SK-N-SH (cell line): ENCODE results near the gene DLK2. TPM values are rescaled to one million over a fixed set of nuclear protein-coding genes. Genes with fewer than 3 reads are reported as not detected.
A peak's percentile ranks its signal among the peaks of the same experiment; 100 is the strongest.

Experiments used
- CTCF ChIA-PET: fragments of 300-600, 350-600 bp; formaldehyde crosslinking; extraction: SDS; loops from one replicate; lab custom pipeline; 2021; lab: Yijun Ruan, JAX
- POLR2A ChIA-PET: fragments of 350-600 bp; sonication (Branson Sonifier 250); formaldehyde crosslinking; extraction: SDS; loops from one replicate; lab custom pipeline; 2020; ENCODE audit warnings: antibody characterized with exemption, inconsistent platforms; lab: Yijun Ruan, JAX
- DNase-seq: peaks from one replicate; pipeline ENCODE4 v3.0.0; 2012
- H2AFZ ChIP-seq: fragments of 200-600 bp; sonication (generic); 2 replicates; pipeline ENCODE4 v1.8.1; 2016; ENCODE audit warnings: antibody characterized with exemption, mild to moderate bottlenecking, low read depth
- H3F3A ChIP-seq: fragments of 200-600 bp; sonication (generic); replicated peaks from 2 replicates; pipeline ENCODE3; 2016; ENCODE audit warnings: antibody characterized with exemption, mild to moderate bottlenecking; ENCODE audit not compliant: insufficient read depth
- H3K27ac ChIP-seq, 2 experiments: fragments of 200-500 bp in 1 of 2; fragments of 200-600 bp in 1 of 2; sonication (Bioruptor generic) in 1 of 2; sonication (generic), shearing (Covaris generic) in 1 of 2; 2 replicates each; pipeline versions ENCODE4 v1.5.1 to v1.6.1; 2014 to 2016; ENCODE audit warnings: low read depth in 2 of 2, inconsistent platforms in 1 of 2, low read length in 1 of 2, mild to moderate bottlenecking in 1 of 2, mixed read lengths in 1 of 2
- H3K27me3 ChIP-seq: fragments of 200-600 bp; sonication (generic), shearing (Covaris generic); 2 replicates; pipeline ENCODE4 v1.6.1; 2016; ENCODE audit warnings: mixed run types; ENCODE audit not compliant: insufficient read depth
- H3K36me3 ChIP-seq, 2 experiments: fragments of 200-500 bp in 1 of 2; fragments of 200-600 bp in 1 of 2; sonication (Bioruptor generic) in 1 of 2; sonication (generic) in 1 of 2; replicated peaks in 1 of 2; 2 replicates each; pipeline versions ENCODE3 to v1.5.1; 2014 to 2016; ENCODE audit warnings: low read length in 1 of 2, mild to moderate bottlenecking in 1 of 2; ENCODE audit not compliant: insufficient read depth in 2 of 2, control insufficient read depth in 1 of 2
- H3K4me1 ChIP-seq, 2 experiments: fragments of 200-500 bp in 1 of 2; fragments of 200-600 bp in 1 of 2; sonication (Bioruptor generic) in 1 of 2; sonication (generic), shearing (Covaris generic) in 1 of 2; 2 replicates each; pipeline versions ENCODE4 v1.5.1 to v1.6.1; 2014 to 2016; ENCODE audit warnings: low read depth in 1 of 2, low read length in 1 of 2, mixed run types in 1 of 2; ENCODE audit not compliant: insufficient read depth in 2 of 2, control insufficient read depth in 1 of 2
- H3K4me2 ChIP-seq: fragments of 200-600 bp; sonication (generic), shearing (Covaris generic); 2 replicates; pipeline ENCODE4 v1.6.1; 2017; ENCODE audit warnings: mixed run types
- H3K4me3 ChIP-seq, 2 experiments: fragments of 200-500 bp in 1 of 2; fragments of 200-600 bp in 1 of 2; sonication (Bioruptor generic) in 1 of 2; sonication (generic), shearing (Covaris generic) in 1 of 2; 2 replicates each; pipeline versions ENCODE4 v1.5.1 to v1.8.1; 2014 to 2016; ENCODE audit warnings: low read depth in 2 of 2, inconsistent platforms in 1 of 2, low read length in 1 of 2, mild to moderate bottlenecking in 1 of 2, mixed read lengths in 1 of 2, moderate library complexity in 1 of 2
- H3K79me2 ChIP-seq: fragments of 200-600 bp; sonication (generic); 2 replicates; pipeline ENCODE4 v1.8.1; 2017; ENCODE audit warnings: mild to moderate bottlenecking; ENCODE audit not compliant: insufficient read depth
- H3K9ac ChIP-seq: fragments of 200-600 bp; sonication (generic); 2 replicates; pipeline ENCODE4 v1.6.1; 2017; ENCODE audit warnings: mixed run types
- H3K9me2 ChIP-seq: fragments of 200-600 bp; sonication (generic); 2 replicates; pipeline ENCODE4 v1.6.1; 2017; ENCODE audit warnings: mixed run types
- H3K9me3 ChIP-seq: fragments of 200-600 bp; sonication (generic); 2 replicates; pipeline ENCODE4 v1.6.1; 2017; ENCODE audit warnings: mixed run types, mild to moderate bottlenecking, moderate library complexity
- H4K20me1 ChIP-seq: fragments of 200-600 bp; sonication (generic); 2 replicates; pipeline ENCODE4 v1.6.1; 2017; ENCODE audit warnings: mild to moderate bottlenecking, mixed run types; ENCODE audit not compliant: insufficient read depth
- CHD2 ChIP-seq: fragments of 150-350 bp; IDR thresholded peaks from 2 replicates; pipeline ENCODE4 v1.6.1; 2018; ENCODE audit warnings: low read length; ENCODE audit not compliant: partially characterized antibody
- ELF1 ChIP-seq: IDR thresholded peaks from 2 replicates; pipeline ENCODE4 v1.4.0; 2012
- EZH2phosphoT487 ChIP-seq: fragments of 200-600 bp; sonication (generic); IDR thresholded peaks from 2 replicates; pipeline ENCODE4 v1.6.1; 2017; ENCODE audit warnings: low read depth, mixed run types, mild to moderate bottlenecking, antibody characterized with exemption, moderate library complexity, borderline replicate concordance
- FOSL2 ChIP-seq: IDR thresholded peaks from 2 replicates; pipeline ENCODE4 v1.4.0; 2012; ENCODE audit warnings: low read depth, mild to moderate bottlenecking, moderate library complexity, borderline replicate concordance
- GABPA ChIP-seq: IDR thresholded peaks from 2 replicates; pipeline ENCODE4 v1.4.0; 2012; ENCODE audit warnings: low read depth, mild to moderate bottlenecking
- JUND ChIP-seq: IDR thresholded peaks from 2 replicates; pipeline ENCODE4 v1.4.0; 2012
- MEF2A ChIP-seq: IDR thresholded peaks from 2 replicates; pipeline ENCODE4 v1.4.0; 2012; ENCODE audit warnings: low read depth, borderline replicate concordance
- MXI1 ChIP-seq: IDR thresholded peaks from 2 replicates; pipeline ENCODE4 v1.6.1; 2012; ENCODE audit warnings: mild to moderate bottlenecking, low read depth, low read length, improper control_type of control experiment
- POLR2AphosphoS5 ChIP-seq: IDR thresholded peaks from 2 replicates; pipeline ENCODE4 v1.6.1; 2012; ENCODE audit warnings: low read depth, low read length
- RCOR1 ChIP-seq: fragments of 150-350 bp; IDR thresholded peaks from 2 replicates; pipeline ENCODE4 v1.6.1; 2017; ENCODE audit warnings: antibody characterized with exemption, low read length
- RFX5 ChIP-seq: IDR thresholded peaks from 2 replicates; pipeline ENCODE4 v1.6.1; 2012; ENCODE audit warnings: mild to moderate bottlenecking, improper control_type of control experiment, low read length
- SMC3 ChIP-seq: IDR thresholded peaks from 2 replicates; pipeline ENCODE4 v1.6.1; 2012; ENCODE audit warnings: low read depth, low read length, improper control_type of control experiment
- TEAD4 ChIP-seq: IDR thresholded peaks from 2 replicates; pipeline ENCODE4 v1.4.0; 2012; ENCODE audit warnings: mild to moderate bottlenecking, borderline replicate concordance; ENCODE audit not compliant: insufficient read depth
- YY1 ChIP-seq: IDR thresholded peaks from 2 replicates; pipeline ENCODE4 v1.4.0; 2012; ENCODE audit warnings: low read depth, mild to moderate bottlenecking
- WGBS: methylation state at CpG from one replicate; pipeline ENCODE4 v1.1.6; 2017; ENCODE audit warnings: low lambda C conversion rate; 5-methylcytosine and 5-hydroxymethylcytosine counted together
- polyA plus RNA-seq, 3 experiments: library from polyadenylated mRNA; depleted of rRNA; stranded (reverse); fragments of >200 nt; gene quantifications; 2 replicates each; pipeline ENCODE4 v1.2.3, GENCODE V29; 2012
- TF ChIP-seq, protein P1 (sequence below): IDR thresholded peaks from 2 replicates; pipeline ENCODE4; 2012
- TF ChIP-seq, protein P2 (sequence below): IDR thresholded peaks from 2 replicates; pipeline ENCODE4 v1.4.0; 2012; ENCODE audit warnings: low read depth, borderline replicate concordance
- TF ChIP-seq, protein P3 (sequence below): IDR thresholded peaks from 2 replicates; pipeline ENCODE4 v1.6.1; 2012; ENCODE audit warnings: mild to moderate bottlenecking, low read depth, low read length, moderate library complexity

The DLK2 gene
- polyA plus RNA-seq, 1 of the 3 experiments (the other 2 are of a cell fraction), result 3.9 TPM

DNA sequence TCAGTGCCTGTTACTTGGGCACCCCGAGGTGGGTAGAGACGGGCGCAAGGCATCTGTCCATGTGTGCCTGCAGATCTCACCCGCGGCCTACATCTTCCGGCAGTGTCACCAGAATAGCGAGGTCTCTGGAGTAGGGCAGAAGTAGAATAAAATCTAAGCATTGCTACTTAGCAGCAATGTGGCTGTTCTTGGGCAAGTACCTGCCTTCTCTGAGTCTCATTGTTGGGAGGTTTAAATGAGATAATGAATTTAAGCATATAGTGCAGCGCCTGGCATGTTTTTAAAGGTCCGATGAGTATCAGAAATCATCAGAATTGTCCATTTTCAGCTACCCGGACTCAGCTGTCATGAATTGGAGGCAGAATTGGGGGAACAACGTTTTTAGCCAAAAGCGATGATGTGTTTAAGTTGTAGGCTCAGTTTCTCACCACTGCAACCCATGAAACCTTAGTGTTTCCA, 27.2 kb downstream of the DLK2 start:
- Histone ChIP-seq H3K27ac (peak overlapping the region; percentile 84 to 94; a peak in 3 of 4 replicates), H3K27me3 (no peaks in the 10 kb centered on the region), H3K4me2 (peak overlapping the region; percentile 85), H3F3A (peaks cover 3% of the 10 kb centered on the region), H3K36me3 (peaks cover 7 to 15% of the 10 kb centered on the region in 2 experiments), H3K9ac (peak overlapping the region; percentile 82), H3K9me2 (no peaks in the 10 kb centered on the region), H3K9me3 (no peaks in the 10 kb centered on the region), H4K20me1 (no peaks in the 10 kb centered on the region), H3K4me3 (peak overlapping the region; percentile 83 to 88), H3K4me1 (peaks cover 3 to 12% of the 10 kb centered on the region in 2 experiments; a peak in 3 of 4 replicates), H2AFZ (peak overlapping the region; percentile 83; the same call in 1 of the 2 replicates), H3K79me2 (peaks cover 36% of the 10 kb centered on the region)
- no peak for DNase-seq
- WGBS, result 14% methylated on average over 9 of the region's 12 CpGs
- TF ChIP-seq MXI1 (peak; percentile 19; the same call in 1 of the 2 replicates), RFX5 (no peak), TEAD4 (no peak)
- POLR2A ChIA-PET, result interaction anchor here (0.8 to 2.5 kb wide), 4 partner anchors 9 to 147 kb away, joined by 3 to 10 read pairs (median 3); no protein-coding TSS in a partner anchor
- CTCF ChIA-PET, result interaction anchor here (0.6 to 1.5 kb wide), 3 partner anchors 26 to 66 kb away, joined by 3 to 5 read pairs (median 3); no protein-coding TSS in a partner anchor

DNA sequence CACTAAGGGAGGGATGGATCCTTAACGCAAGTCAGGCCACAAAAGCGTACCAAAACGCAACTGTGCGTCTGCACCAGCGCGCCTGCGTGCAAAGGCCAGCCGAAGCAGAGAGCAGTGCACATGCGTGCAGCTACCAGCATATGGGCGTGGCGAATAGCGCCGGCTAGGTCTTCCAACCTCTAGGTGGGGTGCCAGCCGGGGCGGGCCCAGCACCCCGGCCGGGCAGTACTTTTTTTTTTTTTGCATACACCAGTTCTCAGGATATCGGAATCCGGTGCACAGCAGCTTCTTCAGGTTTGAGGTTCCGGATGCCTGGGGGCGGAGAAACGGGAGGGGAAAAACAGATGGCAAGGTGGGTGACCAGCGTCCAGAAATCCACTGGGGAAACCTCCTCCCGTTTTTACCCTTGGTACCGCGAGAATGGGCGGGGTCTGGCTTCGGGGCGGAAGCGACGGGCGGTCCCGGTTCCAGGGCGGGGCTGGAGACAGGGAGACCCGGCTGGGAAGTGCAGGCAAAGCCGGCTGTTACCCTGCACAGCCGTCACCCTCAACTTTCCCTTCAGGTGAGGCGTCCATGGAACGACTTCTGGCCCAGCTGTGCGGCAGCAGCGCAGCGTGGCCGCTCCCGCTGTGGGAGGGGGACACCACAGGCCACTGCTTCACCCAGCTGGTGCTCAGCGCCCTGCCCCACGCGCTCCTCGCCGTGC, 27.8 kb downstream of the DLK2 start, which contains the start of gene ABCC10:
ABCC10 (plus strand) TSS at position 136 of the 706 bp plus-strand sequence; CDS start at position 574, 438 bp downstream.
- Histone ChIP-seq H3F3A (peaks cover 3% of the 10 kb centered on the region), H2AFZ (peak within 1 kb of the TSS; percentile 100), H3K9ac (peak within 1 kb of the TSS; percentile 82), H3K27me3 (no peaks in the 10 kb centered on the region), H4K20me1 (no peaks in the 10 kb centered on the region), H3K9me2 (no peaks in the 10 kb centered on the region), H3K9me3 (no peaks in the 10 kb centered on the region), H3K27ac (peak within 1 kb of the TSS; percentile 84 to 94), H3K4me3 (peak within 1 kb of the TSS; percentile 83 to 88), H3K4me1 (peaks cover 3 to 12% of the 10 kb centered on the region in 2 experiments; a peak in 3 of 4 replicates), H3K36me3 (peaks cover 7 to 9% of the 10 kb centered on the region in 2 experiments), H3K79me2 (peaks cover 36% of the 10 kb centered on the region), H3K4me2 (peak within 1 kb of the TSS; percentile 85)
- DNase-seq, result peak; percentile 98
- ChIA-PET CTCF (interaction anchor here (0.6 to 1.5 kb wide), 4 partner anchors 27 to 67 kb away, joined by 3 to 5 read pairs (median 3); no protein-coding TSS in a partner anchor), POLR2A (interaction anchor here (0.5 to 2.5 kb wide), 10 partner anchors 9 to 148 kb away, joined by 3 to 10 read pairs (median 4); partner anchors contain the start of gene ZNF318)
- WGBS, result 1% methylated on average over 31 of the region's 49 CpGs
- peak; percentile 52 for TF ChIP-seq GABPA
- TF ChIP-seq RCOR1, result no peak
- TF ChIP-seq ELF1, result peak; percentile 88
- peak; percentile 70; the same call in 1 of the 2 replicates for TF ChIP-seq POLR2AphosphoS5
- TF ChIP-seq, protein P1, sequence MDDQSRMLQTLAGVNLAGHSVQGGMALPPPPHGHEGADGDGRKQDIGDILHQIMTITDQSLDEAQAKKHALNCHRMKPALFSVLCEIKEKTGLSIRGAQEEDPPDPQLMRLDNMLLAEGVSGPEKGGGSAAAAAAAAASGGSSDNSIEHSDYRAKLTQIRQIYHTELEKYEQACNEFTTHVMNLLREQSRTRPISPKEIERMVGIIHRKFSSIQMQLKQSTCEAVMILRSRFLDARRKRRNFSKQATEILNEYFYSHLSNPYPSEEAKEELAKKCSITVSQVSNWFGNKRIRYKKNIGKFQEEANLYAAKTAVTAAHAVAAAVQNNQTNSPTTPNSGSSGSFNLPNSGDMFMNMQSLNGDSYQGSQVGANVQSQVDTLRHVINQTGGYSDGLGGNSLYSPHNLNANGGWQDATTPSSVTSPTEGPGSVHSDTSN, result no peak
- TF ChIP-seq, protein P2, sequence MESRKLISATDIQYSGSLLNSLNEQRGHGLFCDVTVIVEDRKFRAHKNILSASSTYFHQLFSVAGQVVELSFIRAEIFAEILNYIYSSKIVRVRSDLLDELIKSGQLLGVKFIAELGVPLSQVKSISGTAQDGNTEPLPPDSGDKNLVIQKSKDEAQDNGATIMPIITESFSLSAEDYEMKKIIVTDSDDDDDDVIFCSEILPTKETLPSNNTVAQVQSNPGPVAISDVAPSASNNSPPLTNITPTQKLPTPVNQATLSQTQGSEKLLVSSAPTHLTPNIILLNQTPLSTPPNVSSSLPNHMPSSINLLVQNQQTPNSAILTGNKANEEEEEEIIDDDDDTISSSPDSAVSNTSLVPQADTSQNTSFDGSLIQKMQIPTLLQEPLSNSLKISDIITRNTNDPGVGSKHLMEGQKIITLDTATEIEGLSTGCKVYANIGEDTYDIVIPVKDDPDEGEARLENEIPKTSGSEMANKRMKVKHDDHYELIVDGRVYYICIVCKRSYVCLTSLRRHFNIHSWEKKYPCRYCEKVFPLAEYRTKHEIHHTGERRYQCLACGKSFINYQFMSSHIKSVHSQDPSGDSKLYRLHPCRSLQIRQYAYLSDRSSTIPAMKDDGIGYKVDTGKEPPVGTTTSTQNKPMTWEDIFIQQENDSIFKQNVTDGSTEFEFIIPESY, result peak; percentile 97
- TF ChIP-seq MXI1, result peak; percentile 62; the same call in 1 of the 2 replicates
- TF ChIP-seq FOSL2, result no peak
- no peak for TF ChIP-seq EZH2phosphoT487
- TF ChIP-seq YY1, result no peak
- peak; percentile 99 for TF ChIP-seq CHD2
- TF ChIP-seq JUND, result no peak
- TF ChIP-seq MEF2A, result no peak
- TF ChIP-seq SMC3, result no peak
- TF ChIP-seq, protein P3, sequence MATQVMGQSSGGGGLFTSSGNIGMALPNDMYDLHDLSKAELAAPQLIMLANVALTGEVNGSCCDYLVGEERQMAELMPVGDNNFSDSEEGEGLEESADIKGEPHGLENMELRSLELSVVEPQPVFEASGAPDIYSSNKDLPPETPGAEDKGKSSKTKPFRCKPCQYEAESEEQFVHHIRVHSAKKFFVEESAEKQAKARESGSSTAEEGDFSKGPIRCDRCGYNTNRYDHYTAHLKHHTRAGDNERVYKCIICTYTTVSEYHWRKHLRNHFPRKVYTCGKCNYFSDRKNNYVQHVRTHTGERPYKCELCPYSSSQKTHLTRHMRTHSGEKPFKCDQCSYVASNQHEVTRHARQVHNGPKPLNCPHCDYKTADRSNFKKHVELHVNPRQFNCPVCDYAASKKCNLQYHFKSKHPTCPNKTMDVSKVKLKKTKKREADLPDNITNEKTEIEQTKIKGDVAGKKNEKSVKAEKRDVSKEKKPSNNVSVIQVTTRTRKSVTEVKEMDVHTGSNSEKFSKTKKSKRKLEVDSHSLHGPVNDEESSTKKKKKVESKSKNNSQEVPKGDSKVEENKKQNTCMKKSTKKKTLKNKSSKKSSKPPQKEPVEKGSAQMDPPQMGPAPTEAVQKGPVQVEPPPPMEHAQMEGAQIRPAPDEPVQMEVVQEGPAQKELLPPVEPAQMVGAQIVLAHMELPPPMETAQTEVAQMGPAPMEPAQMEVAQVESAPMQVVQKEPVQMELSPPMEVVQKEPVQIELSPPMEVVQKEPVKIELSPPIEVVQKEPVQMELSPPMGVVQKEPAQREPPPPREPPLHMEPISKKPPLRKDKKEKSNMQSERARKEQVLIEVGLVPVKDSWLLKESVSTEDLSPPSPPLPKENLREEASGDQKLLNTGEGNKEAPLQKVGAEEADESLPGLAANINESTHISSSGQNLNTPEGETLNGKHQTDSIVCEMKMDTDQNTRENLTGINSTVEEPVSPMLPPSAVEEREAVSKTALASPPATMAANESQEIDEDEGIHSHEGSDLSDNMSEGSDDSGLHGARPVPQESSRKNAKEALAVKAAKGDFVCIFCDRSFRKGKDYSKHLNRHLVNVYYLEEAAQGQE, result no peak
